SU-DHL-6 (cell line): ENCODE results near the gene DPYSL4.

ENCODE experiments used
- CTCF ChIP-seq: fragments of 200-600 bp; sonication (generic); IDR thresholded peaks from one replicate; pipeline ENCODE4 v1.5.1; 2017; ENCODE audit warnings: antibody characterized with exemption, mild to moderate bottlenecking, low read length, moderate library complexity; ENCODE audit not compliant: insufficient read depth, poor library complexity, severe bottlenecking
- EZH2phosphoT487 ChIP-seq: fragments of 200-600 bp; sonication (generic), shearing (Covaris generic); conservative IDR thresholded peaks from 2 replicates; pipeline ENCODE4 v1.6.1; 2018; ENCODE audit warnings: mild to moderate bottlenecking, antibody characterized with exemption, low read length, moderate library complexity, mixed read lengths

- no peak for TF ChIP-seq CTCF
- no peak for TF ChIP-seq EZH2phosphoT487
Observed at GRCh38 chr10:132151951-132152505, 34.7 kb upstream of the DPYSL4 start.
